Endodermal cell (in vitro differentiated cells): ENCODE measurements around the gene TMCC2. TPM values are rescaled to one million over a fixed set of nuclear protein-coding genes. Genes with fewer than 3 reads are reported as not detected.

ENCODE experiments used
- DNase-seq: peaks from one replicate; pipeline ENCODE4 v3.0.0-alpha.2; 2017
- H3K27ac ChIP-seq: 2 replicates; pipeline ENCODE4 v1.5.1; 2013; ENCODE audit warnings: mild to moderate bottlenecking, low read depth, low read length, moderate library complexity
- H3K27me3 ChIP-seq: 2 replicates; pipeline ENCODE4 v1.6.1; 2013; ENCODE audit warnings: mild to moderate bottlenecking, low read length, moderate library complexity; ENCODE audit not compliant: insufficient read depth, control insufficient read depth, poor library complexity, severe bottlenecking
- H3K36me3 ChIP-seq: 2 replicates; pipeline ENCODE4 v1.7.0; 2013; ENCODE audit warnings: mild to moderate bottlenecking, low read length, moderate library complexity; ENCODE audit not compliant: control insufficient read depth, insufficient read depth
- H3K4me1 ChIP-seq: one replicate; pipeline ENCODE4 v1.7.0; 2013; ENCODE audit warnings: low read length; ENCODE audit not compliant: control insufficient read depth, insufficient read depth
- H3K4me3 ChIP-seq: 2 replicates; pipeline ENCODE4 v1.5.1; 2013; ENCODE audit warnings: mild to moderate bottlenecking, low read length, moderate library complexity
- H3K9ac ChIP-seq: 2 replicates; pipeline ENCODE4 v1.6.1; 2013; ENCODE audit warnings: mild to moderate bottlenecking, low read length, moderate library complexity; ENCODE audit not compliant: poor library complexity, severe bottlenecking; ENCODE audit errors: extremely low read depth
- H3K9me3 ChIP-seq: 2 replicates; pipeline ENCODE4 v1.6.1; 2013; ENCODE audit warnings: mild to moderate bottlenecking, low read length, moderate library complexity; ENCODE audit not compliant: control insufficient read depth
- H3K27ac Mint-ChIP-seq: 2 replicates; pipeline ENCODE4 v1.8.0; 2020; ENCODE audit warnings: mixed read lengths
- H3K27me3 Mint-ChIP-seq: 2 replicates; pipeline ENCODE4 v1.8.0; 2021; ENCODE audit warnings: mild to moderate bottlenecking, mixed read lengths; ENCODE audit not compliant: insufficient read depth
- H3K36me3 Mint-ChIP-seq: 2 replicates; pipeline ENCODE4 v1.8.0; 2020; ENCODE audit warnings: low read depth, mixed read lengths
- H3K4me1 Mint-ChIP-seq: 2 replicates; pipeline ENCODE4 v1.8.0; 2020; ENCODE audit warnings: mixed read lengths
- H3K4me3 Mint-ChIP-seq: 2 replicates; pipeline ENCODE4 v1.8.0; 2020; ENCODE audit warnings: mild to moderate bottlenecking, moderate library complexity, mixed read lengths
- H3K9me3 Mint-ChIP-seq: 2 replicates; pipeline ENCODE4 v1.8.0; 2020; ENCODE audit warnings: mild to moderate bottlenecking, mixed read lengths
- WGBS, 2 experiments: methylation state at CpG; one replicate each; pipeline versions ENCODE4 v1.1.5 to v1.1.7; 2013; ENCODE audit warnings: missing lambda C conversion rate in 2 of 2, mixed read lengths in 1 of 2; ENCODE audit not compliant: insufficient coverage in 1 of 2, insufficient read length in 1 of 2; 5-methylcytosine and 5-hydroxymethylcytosine counted together
- total RNA-seq, 2 donors: library from RNA; stranded (reverse); fragmentation: NEBNext Ultra II Directional in 1 of 2; extraction: Animal tissue kit (Norgen Biotek cat#: 25700) in 1 of 2; gene quantifications; 2 replicates in 1 of 2; 3 replicates in 1 of 2; pipeline ENCODE4 v1.2.1, GENCODE V29; 2021
- TF ChIP-seq, protein P1 (sequence below): fragments of 200-600 bp; sonication (generic); conservative IDR thresholded peaks from 2 replicates; pipeline ENCODE4 v1.5.0; 2021; ENCODE audit warnings: antibody characterized with exemption, mild to moderate bottlenecking

TMCC2 gene
- total RNA-seq, 2 donors from 2014 or later = 5.2 to 5.8 TPM

DNA sequence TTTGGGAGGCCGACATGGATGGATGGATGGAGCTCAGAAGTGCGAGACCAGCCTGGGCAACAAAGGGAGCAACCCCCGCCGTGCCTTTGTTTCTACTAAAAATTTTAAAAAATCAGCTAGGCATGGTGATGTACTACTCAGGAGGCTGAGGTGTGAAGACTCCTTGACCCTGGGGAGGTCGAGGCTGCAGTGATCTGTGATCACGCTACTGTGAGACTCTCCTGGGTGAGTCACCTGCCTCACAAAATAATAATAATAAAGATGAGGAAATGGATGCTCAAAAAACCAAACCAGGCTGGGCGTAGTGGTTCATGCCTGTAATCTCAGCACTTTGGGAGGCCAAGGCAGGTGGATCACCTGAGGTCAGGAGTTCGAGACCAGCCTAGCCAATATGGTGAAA, 35.5 kb upstream of the TMCC2 start:
- TF ChIP-seq, protein P1, sequence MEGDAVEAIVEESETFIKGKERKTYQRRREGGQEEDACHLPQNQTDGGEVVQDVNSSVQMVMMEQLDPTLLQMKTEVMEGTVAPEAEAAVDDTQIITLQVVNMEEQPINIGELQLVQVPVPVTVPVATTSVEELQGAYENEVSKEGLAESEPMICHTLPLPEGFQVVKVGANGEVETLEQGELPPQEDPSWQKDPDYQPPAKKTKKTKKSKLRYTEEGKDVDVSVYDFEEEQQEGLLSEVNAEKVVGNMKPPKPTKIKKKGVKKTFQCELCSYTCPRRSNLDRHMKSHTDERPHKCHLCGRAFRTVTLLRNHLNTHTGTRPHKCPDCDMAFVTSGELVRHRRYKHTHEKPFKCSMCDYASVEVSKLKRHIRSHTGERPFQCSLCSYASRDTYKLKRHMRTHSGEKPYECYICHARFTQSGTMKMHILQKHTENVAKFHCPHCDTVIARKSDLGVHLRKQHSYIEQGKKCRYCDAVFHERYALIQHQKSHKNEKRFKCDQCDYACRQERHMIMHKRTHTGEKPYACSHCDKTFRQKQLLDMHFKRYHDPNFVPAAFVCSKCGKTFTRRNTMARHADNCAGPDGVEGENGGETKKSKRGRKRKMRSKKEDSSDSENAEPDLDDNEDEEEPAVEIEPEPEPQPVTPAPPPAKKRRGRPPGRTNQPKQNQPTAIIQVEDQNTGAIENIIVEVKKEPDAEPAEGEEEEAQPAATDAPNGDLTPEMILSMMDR = no peak
- no peaks in the 10 kb centered on the region for H3K4me1 ChIP-seq
- no peaks in the 10 kb centered on the region for H3K9me3 Mint-ChIP-seq
- no peaks in the 10 kb centered on the region for H3K27me3 ChIP-seq
- H3K9me3 ChIP-seq = peaks cover 3% of the 10 kb centered on the region
- no peak overlapping the region for H3K27ac ChIP-seq
- H3K27ac Mint-ChIP-seq = no peak overlapping the region
- no peak overlapping the region for H3K4me3 Mint-ChIP-seq
- no peaks in the 10 kb centered on the region for H3K27me3 Mint-ChIP-seq
- H3K36me3 ChIP-seq = no peaks in the 10 kb centered on the region
- H3K9ac ChIP-seq = no peak overlapping the region
- DNase-seq = peak; percentile 60
- no peaks in the 10 kb centered on the region for H3K36me3 Mint-ChIP-seq
- H3K4me3 ChIP-seq = no peak overlapping the region
- 64 to 70% methylated on average over 4 to 8 of the region's 8 CpGs for WGBS, 2 experiments
- H3K4me1 Mint-ChIP-seq = peaks cover 39% of the 10 kb centered on the region

DNA sequence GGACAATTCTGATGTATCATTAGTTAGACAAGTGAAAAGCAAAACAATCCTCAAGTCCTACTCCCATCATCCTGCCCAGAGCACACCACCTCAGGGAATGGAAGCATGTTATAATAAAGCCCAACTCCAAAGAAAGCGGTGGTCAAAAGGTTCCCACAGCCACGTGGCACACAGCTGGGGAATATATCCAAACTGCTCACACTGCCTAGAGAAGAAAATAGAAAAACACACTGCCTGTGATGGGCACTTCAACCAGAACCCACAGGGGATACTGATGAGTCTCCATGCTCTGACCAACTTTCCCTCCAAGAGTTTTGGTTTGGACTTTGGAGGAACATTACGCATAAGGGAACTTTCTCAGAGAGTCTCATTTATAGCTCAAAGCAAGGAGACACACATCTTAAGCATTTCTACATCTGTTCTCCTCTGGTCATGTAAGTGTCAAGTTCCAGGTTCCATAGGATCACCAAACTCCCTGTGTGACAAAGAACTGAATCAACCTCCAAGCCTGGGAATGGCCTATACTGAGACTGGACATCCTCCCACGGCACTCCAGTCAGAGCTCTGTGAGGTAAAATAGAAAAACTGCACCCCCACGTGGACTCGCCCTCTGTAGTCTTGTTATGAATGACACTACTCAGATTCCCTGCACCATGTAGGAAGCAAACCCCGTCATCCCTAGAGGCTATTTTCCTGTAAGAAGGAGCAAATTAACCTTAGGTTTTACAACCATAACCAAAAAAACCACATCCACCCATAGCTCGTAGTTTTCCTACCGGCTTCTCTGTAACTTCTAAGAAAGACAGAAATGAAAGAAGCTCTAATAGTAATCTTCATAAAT, 28.4 kb upstream of the TMCC2 start:
- no peaks in the 10 kb centered on the region for H3K36me3 ChIP-seq
- no peaks in the 10 kb centered on the region for H3K4me1 Mint-ChIP-seq
- 89 to 95% methylated on average over 6 to 9 of the region's 9 CpGs for WGBS, 2 experiments
- H3K9ac ChIP-seq = no peak overlapping the region
- H3K4me1 ChIP-seq = no peaks in the 10 kb centered on the region
- no peaks in the 10 kb centered on the region for H3K9me3 Mint-ChIP-seq
- H3K27me3 Mint-ChIP-seq = no peaks in the 10 kb centered on the region
- H3K4me3 Mint-ChIP-seq = no peak overlapping the region
- no peaks in the 10 kb centered on the region for H3K36me3 Mint-ChIP-seq
- no peak overlapping the region for H3K27ac ChIP-seq
- no peaks in the 10 kb centered on the region for H3K27me3 ChIP-seq
- no peak for DNase-seq
- H3K27ac Mint-ChIP-seq = peak overlapping the region; percentile 40
- no peak overlapping the region for H3K4me3 ChIP-seq
- TF ChIP-seq, protein P1 = no peak
- no peaks in the 10 kb centered on the region for H3K9me3 ChIP-seq

DNA sequence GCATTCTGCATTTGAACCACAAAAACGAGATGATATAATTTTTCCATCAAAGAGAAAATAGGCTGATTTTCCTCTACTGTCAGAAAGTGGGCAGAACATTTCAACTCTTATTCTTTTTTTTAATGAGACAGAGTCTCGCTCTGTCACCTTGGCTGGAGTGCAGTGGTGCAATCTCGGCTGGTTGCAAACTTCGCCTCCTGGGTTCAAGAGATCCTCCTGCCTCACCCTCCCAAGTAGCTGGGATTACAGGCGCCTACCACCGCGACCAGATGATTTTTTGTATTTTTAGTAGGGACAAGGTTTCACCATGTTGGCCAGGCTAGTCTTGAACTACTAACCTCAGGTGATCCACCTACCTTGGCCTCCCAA, 27.8 kb upstream of the TMCC2 start:
- H3K27me3 Mint-ChIP-seq = no peaks in the 10 kb centered on the region
- WGBS, 2 experiments = 94% methylated on average over 4 to 7 of the region's 7 CpGs
- Histone ChIP-seq H3K4me3 (no peak overlapping the region), H3K27ac (no peak overlapping the region), H3K36me3 (no peaks in the 10 kb centered on the region), H3K4me1 (no peaks in the 10 kb centered on the region), H3K9ac (no peak overlapping the region), H3K9me3 (no peaks in the 10 kb centered on the region), H3K27me3 (no peaks in the 10 kb centered on the region)
- DNase-seq = no peak
- no peaks in the 10 kb centered on the region for H3K4me1 Mint-ChIP-seq
- H3K27ac Mint-ChIP-seq = no peak overlapping the region
- no peaks in the 10 kb centered on the region for H3K9me3 Mint-ChIP-seq
- H3K4me3 Mint-ChIP-seq = no peak overlapping the region
- TF ChIP-seq, protein P1 = no peak
- H3K36me3 Mint-ChIP-seq = no peaks in the 10 kb centered on the region
